GM19455 (cell line): Measurements from ENCODE around the gene CADM2.
"Not testable (repeated sequence)": the region's sequence is repeated elsewhere in the genome, so short reads cannot be mapped to it uniquely, and the experiment has no call there.

ENCODE experiments used
- ATAC-seq: cut with Tn5 transposase; IDR thresholded peaks from one replicate; pipeline ENCODE4 v1.9.1; 2021; ENCODE audit not compliant: unreplicated experiment

Gene CADM2

GRCh38 chr3:85433319-85433718 is 474.5 kb downstream of the CADM2 start:
- ATAC-seq = no peak

DNA sequence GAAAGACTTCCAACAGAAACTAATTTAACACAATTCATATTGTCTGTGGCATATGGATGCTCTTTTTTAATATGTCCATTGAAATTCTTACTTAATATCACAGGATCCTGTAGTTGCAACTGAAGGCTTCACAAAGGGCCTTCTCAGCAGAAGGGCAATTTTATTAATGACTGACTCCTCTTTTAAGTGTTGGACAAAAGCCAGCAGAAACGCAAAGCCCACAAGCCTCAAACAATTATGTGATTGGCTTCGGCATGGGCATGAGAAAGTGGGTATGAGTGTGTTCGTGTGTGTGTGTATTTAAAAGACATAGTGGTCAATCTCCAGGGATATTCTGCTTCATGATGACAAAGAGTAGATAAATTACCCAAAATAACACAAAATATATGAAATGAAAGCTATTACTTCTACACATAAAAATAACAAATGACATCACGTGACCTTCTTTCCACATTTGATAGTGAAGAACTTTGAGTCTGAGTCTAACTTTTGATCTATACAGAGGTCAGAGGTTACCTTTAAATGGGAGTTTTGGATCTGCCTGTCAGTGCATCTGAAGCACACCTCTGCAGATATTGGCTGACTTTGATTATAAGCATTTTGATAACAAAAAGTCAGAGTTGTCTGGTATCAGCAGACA is 496.9 kb downstream of the CADM2 start:
- ATAC-seq = no peak

- ATAC-seq = no peak
These were observed 515.5 kb downstream of the CADM2 start for GRCh38 chr3:85474241-85474640.

DNA sequence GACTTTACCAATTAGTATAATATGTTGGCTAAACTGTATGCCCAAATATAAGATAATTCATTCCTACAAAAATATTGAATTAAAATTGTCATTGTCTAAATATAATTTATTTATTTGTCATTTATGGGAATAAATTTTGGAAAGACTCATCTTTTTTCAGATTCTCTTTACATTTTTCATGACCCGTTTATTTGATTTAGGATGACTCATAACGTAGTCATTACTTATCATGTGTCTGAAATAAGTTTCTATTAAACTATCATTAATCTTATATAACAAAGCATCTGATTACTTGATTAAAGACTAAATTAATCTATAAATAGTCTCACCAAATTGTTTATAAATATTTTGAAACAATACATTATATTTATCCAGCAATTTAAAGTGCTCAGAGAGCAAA is 516.6 kb downstream of the CADM2 start:
- ATAC-seq = no peak

DNA sequence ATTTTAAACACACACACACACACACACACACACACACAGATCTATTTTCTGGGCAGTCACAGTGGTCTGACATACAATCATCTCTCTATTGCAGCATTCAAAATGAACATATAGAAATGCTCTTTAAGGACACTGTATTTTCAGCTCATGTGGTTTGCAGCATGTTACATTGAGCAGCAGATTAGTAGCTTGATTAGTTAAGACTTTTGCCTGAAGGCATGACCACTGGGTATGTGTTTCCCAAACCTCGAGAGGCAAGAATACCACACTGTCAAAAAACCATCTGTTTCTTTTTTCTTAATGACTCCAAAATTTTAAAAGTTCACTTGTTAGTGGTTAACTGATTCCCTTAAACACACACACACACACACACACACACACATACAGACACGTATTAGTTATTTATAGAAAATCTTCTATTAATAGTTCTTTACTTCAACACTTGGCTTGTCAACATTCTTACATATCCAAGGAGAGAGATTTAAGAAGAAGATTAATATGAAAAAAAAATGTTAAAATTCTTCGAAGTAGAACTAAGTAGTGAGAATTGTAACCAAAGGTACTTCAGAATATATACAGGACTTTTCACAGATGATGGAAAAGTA is 518.2 kb downstream of the CADM2 start:
- ATAC-seq = no peak

DNA sequence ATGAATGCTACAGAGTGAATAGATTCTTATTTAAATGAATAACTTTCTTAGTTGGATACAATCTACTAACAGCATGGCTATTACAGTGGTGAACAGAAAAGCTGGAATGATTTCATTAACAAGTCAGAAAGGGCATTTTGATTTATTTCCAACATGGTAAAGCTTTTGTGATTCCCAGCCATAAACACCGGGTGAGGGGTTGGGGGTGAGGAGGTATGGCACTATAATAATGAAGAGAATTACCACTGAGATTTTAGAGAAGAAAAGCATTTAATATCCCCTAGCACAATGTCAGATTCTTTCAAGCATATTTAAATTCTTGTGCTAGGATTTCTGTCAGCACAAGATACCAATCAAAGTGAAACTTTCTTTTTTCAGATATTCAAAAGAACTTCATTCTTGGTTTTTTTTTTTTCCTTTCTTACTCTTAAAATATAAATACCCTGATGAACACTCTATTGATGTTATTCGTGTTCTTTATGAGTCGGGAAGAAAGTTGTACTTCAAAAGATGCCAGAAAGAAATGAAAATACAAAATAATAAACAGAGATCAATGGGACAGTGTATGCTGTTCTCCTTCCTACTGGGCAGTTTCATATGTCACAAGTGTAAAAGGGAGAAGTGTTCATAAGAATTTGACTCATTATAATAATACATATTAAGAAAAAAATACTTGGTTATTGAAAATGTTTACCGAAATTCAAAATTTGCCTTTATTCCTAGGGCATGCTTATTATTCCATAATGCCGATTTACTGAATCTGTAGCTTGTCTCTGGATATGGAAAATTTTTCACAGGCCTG is 522.8 kb downstream of the CADM2 start:
- no peak for ATAC-seq

DNA sequence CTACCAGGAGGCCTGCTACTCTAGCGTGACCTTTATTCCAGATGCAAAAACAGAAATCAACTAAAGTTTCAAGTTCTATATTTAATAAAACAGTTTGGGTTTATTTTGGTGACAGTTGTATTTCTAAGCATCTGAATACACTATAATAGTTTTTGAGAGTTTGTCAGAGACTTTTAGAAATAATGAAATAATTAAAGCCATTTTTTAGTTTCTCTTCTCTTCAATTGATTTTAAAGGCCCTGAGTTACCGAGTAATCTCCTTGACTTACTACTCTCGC is 523.4 kb downstream of the CADM2 start:
- ATAC-seq = no peak

- no peak for ATAC-seq
These were observed 525.2 kb downstream of the CADM2 start for GRCh38 chr3:85483986-85484385.

DNA sequence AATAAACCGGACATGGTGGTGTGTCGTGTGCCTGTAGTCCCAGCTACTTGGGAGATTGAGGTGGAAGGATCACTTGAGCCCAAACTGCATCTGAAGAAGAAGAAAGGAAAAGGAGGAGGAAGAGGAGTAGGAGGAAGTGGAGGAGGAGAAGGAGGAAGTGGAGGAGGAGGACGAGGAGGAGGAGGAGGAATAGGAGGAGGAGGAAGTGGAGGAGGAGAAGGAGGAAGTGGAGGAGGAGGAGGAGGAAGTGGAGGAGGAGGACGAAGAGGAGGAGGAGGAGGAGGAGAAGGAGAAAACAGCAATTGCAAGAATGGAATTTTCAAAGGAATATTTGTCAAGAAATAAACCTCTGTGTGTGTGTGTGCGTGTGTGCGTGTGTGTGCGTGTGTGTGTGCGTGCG is 528.6 kb downstream of the CADM2 start:
- ATAC-seq = no peak

- ATAC-seq = no peak
These were observed 536.8 kb downstream of the CADM2 start for GRCh38 chr3:85495602-85496001.

GRCh38 chr3:85498177-85498576 is 539.4 kb downstream of the CADM2 start:
- no peak for ATAC-seq

DNA sequence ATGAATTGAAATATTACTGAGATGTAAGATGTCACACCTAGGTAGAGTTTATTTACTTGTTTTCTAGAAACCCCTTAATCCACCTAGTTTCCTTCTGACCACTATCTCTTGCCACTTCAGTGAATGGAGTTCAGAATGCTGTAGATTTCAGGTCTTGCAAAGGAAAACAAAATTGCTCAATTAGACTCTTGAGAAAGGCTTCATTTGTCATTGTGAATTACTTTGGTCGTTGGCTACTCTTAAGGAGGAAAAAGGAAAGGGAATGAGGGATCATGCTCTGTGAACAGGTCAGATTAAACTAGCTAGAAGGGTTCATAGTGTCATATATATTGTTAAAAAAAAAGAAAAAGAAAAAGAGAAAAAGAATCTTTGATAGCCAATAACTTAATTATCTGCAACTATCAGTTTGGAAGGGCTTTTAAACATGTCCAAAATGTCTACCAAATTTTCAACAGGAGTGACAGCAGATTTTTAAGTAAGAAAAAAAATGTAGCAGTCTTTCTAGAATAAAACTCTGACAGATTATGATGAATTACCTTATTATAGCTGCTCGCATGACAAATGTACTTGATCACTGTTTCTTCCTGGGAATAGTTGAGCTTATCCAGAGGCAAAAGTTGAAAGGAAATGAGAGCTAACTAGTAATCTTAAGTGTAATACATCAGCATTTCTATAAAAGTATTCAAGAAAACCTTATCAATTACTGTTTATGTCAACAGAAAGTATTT is 543.5 kb downstream of the CADM2 start:
- no peak for ATAC-seq

DNA sequence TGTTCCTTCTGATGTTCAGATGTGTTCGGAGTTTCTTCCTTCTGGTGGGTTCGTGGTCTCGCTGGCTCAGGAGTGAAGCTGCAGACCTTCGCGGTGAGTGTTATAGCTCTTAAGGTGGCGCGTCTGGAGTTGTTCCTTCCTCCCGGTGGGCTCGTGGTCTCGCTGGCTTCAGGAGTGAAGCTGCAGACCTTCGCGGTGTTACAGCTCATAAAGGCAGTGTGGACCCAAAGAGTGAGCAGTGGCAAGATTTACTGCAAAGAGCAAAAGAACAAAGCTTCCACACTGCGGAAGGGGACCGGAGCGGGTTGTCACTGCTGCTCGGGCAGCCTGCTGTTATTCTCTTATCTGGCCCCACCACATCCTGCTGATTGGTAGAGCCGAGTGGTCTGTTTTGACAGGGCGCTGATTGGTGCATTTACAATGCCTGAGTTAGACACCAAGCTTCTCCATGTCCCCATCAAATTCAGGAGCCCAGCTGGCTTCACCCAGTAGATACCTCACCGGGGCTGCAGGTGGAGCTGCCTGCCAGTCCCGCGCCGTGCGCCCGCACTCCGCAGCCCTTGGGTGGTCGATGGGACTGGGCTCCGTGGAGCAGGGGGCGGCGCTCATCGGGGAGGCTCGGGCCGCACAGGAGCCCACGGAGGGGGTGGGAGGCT is 545.5 kb downstream of the CADM2 start:
- ATAC-seq = not testable (repeated sequence)

DNA sequence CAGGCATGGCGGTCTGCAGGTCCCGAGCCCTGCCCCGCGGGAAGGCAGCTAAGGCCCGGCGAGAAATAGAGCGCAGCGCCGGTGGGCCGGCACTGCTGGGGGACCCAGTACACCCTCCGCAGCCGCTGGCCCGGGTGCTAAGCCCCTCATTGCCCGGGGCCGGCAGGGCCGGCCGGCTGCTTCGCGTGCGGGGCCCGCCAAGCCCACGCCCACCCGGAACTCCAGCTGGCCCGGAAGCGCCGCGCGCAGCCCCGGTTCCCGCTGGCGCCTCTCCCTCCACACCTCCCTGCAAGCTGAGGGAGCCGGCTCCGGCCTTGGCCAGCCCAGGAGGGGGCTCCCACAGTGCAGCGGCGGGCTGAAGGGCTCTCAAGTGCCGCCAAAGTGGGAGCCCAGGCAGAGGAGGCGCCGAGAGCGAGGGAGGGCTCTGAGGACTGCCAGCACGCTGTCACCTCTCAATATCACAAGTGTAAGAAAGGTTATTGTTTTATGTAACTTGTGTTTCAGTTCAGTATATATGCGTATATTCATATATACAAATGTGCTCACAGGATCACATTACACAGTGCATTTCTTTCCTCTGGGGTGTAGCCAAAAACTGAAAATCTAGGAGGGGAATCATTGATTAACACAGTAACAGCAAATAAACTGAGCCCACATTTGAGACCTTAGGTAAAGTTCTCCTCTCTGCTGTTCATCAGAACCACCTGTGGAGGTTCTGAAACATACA is 546.2 kb downstream of the CADM2 start:
- ATAC-seq = not testable (repeated sequence)

- ATAC-seq = not testable (repeated sequence)
These were observed 548.3 kb downstream of the CADM2 start for GRCh38 chr3:85507052-85507451.

DNA sequence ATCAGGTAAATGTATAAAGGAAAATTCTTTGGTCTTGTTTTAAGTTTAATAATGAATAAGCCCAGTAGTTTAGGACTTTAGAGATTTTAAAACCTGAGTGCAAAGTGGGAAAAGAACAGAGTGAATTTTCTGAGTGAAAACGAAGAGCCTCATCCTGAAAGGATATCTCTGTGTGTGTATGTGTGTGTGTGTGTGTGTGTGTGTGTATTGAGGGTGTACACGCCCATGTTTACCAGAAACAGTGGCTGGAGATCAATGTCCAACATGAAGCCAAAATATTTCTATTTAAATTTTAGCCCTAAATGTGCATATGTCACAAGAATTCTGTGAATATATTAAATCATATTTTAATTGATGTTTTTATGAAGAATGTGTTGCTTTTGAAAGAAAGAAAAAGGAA is 549.9 kb downstream of the CADM2 start:
- ATAC-seq = no peak

- ATAC-seq = no peak
These were observed 557.4 kb downstream of the CADM2 start for GRCh38 chr3:85516146-85516545.

- ATAC-seq = no peak
These were observed 565.3 kb downstream of the CADM2 start for GRCh38 chr3:85524104-85524503.

DNA sequence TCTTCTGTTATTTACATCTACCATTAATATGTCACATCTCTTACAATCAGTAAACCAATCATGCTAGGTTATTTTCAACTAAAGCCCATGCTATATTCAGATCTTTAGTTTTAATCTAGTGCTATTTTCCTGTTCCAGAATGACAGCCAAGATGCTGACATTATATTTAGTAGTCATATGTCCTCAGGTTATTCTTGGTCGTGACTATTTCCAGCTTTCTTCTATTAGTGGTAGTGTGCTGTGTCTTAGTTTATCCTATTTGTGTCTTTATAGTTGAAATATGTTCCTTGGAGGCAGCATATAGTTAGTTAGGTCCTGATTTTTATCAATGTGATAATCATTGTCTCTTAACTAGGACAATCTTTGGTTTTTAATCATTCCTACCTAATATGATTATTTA is 566.5 kb downstream of the CADM2 start:
- no peak for ATAC-seq

GRCh38 chr3:85533586-85533985 is 574.8 kb downstream of the CADM2 start:
- ATAC-seq = no peak

DNA sequence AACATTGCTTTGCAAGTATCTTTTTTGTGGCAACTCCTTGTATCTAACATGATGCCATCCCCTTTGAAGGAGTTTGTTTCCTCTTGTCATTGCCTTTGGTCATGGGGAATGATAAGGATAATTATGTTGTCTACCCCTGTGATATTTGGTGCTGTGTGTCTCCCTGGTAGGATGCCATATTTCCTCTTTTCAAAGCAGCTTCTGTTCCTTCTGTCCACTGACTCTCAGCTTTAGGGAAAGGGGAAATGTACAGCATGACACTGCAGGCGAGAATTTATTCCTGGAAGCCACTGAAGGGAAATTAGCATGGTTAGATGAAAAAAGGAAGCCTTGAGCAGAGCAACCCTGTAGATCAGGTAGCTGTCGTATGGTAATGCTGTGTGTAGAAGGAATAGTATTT is 576.7 kb downstream of the CADM2 start:
- ATAC-seq = no peak
